LNCAP (cell line): ENCODE results near the gene UNC50.

Source experiments
- TF ChIP-seq, protein P1 (sequence below): fragments of 450-650 bp; IDR thresholded peaks from 2 replicates; pipeline ENCODE4 v1.5.1; 2017; ENCODE audit warnings: mild to moderate bottlenecking

Gene UNC50

DNA sequence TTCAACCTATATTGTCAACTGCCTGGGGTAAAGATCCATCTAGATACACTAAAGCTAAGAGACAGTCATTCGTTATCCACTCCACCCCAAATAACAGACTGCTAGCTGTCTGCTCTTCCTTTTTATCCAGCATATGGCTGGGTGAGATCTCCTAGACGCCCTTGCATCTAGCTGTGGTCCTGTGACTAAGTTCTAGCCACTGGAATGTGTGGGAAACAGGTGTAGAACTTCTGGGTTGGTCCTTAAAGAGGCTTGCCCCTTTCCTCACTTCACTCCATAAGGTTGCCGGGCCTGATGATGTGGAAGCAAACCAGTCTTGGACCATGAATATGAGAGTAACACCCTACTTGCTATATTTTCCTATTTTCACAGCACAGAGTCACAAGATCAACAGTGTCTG is 3.3 kb upstream of the UNC50 start:
- TF ChIP-seq, protein P1, sequence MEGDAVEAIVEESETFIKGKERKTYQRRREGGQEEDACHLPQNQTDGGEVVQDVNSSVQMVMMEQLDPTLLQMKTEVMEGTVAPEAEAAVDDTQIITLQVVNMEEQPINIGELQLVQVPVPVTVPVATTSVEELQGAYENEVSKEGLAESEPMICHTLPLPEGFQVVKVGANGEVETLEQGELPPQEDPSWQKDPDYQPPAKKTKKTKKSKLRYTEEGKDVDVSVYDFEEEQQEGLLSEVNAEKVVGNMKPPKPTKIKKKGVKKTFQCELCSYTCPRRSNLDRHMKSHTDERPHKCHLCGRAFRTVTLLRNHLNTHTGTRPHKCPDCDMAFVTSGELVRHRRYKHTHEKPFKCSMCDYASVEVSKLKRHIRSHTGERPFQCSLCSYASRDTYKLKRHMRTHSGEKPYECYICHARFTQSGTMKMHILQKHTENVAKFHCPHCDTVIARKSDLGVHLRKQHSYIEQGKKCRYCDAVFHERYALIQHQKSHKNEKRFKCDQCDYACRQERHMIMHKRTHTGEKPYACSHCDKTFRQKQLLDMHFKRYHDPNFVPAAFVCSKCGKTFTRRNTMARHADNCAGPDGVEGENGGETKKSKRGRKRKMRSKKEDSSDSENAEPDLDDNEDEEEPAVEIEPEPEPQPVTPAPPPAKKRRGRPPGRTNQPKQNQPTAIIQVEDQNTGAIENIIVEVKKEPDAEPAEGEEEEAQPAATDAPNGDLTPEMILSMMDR: no peak

DNA sequence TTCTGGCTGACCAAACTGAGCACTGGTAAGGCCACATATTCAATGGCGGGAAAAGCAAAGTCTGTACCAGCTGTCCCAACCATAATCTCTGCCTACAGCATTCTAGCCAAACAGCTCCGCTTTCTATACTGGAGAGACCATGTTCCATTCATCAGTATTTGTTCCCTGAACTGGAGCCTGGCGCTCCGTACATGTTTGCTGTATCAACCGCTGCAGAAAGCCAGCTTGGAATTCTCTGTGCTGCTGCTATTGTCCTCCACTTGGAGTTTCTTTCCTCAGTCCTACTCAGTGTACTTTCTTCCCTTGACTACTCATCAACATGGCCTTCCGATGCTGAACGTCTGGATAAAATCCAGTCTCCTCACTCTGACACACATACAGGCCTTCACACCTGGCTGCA is 2.0 kb upstream of the UNC50 start:
- TF ChIP-seq, protein P1: no peak

DNA sequence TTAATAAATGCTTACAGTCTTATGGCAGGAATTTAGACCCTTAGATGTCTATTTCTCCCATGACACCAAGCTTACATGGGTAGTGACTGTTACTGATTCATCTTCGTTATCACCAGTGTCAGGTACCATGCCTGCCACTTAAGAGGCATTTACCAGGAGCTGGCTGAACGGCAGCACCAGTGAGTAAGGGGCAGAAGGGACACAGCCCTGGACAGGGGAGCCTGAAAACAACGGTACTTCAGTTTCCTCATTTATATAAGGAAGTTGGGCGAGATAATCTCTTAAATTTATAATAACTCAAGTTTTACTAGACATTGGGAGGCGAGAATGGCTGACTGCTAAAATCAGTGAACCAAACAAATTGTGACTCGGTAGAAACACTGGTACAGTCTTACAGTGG is 1.3 kb upstream of the UNC50 start:
- TF ChIP-seq, protein P1: no peak

DNA sequence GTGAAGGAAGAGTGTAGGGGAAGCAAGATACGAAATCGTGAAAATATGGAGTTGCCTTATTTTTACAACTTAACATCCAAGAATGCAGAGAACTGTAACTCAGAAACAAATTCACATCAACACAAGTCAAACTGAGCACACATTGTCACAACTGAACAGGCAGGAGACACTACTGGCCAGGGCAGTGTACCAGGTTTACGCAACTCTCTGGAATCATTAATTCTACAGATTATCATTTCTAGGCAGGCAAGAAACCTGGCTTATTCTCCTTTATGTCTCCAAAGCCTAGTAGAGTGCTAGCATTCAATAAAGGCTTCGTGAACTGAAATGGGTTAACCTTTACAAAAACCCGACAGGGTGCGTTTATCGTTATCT is 661 bp upstream of the UNC50 start:
- TF ChIP-seq, protein P1: no peak

DNA sequence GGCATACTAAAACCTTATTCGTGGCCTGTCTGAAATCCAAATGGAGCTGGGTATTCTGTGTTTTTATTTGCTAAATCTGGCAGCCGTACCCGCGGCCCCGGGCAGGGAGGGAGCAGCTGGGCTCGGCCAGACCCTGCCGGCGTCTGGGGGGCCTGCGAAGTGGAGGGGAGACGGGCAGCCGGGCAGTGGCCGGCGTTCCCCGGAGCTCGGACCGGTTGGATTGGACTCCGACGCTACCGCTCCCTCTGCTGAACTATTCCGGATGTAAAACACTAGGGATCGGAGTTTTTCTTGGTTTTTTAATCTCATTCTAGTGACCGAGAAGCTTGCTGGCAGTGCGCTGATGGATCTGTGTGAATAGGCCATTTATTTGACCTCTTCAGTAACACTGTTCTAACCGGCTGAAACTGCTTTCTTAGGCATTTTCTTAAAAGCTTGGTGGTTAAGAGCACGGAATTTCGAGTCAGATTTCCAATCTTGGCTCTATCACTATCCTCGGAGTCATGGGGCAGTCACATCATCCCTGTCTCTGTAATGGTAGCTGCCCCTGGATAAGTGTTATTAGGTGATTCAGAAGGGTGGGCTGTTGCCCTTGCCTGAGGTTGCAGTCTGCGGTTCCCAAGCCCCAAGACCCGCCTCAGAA is 694 bp downstream of the UNC50 start:
- TF ChIP-seq, protein P1: no peak

DNA sequence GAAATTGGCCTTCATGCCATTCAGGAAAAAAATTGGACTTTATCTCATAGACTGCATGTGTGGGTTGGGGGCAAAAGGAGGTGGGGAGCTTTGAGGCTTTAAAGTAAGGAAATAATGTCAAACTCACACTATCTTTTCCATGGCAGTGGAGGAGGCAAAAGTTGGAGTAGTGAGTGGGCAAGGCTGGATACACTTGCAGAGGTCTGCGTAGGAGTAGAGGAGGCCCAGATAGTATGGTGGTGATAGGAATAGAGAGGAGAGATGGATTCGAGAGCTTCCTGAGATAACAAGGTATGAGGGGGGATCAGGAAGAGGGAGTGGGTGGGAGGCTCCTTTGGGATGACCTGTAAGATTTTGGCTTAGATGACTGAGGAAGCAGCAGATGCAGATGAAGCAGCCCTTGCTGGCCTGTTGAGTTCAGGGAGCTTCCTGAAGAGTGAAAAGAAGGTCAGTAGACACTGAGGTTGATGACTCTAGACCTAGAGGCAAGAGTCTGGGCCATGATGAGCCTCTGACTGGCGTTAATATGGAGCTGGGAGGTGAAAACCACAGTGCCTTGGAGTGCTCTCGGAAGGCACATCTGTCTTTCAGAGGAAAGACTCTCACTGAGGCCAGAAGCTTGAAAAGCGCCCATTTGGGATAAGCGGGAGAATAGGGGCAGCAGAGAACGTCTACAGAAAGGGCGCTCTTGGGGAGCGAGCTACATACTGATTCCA is 5.8 kb downstream of the UNC50 start:
- TF ChIP-seq, protein P1: no peak

DNA sequence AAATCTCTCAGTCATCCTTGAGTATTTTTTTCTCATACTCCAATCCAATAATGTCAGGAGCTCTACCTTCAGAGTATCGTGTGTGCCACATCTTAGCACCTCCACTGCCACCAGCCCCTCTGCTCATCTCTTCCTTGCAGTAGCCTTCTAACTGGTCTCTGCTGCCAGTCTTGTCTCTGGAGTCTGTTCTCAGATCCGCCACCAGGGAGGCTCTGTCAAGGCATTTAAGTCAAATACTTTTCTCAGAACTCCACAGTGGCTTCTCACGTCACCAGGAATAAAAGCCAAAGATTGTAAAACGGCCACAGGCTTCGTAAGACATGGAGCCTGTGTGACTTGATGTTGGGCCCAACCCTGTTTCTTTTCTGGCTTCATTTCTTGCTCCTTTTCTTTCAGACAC is 7.1 kb downstream of the UNC50 start:
- TF ChIP-seq, protein P1: no peak

DNA sequence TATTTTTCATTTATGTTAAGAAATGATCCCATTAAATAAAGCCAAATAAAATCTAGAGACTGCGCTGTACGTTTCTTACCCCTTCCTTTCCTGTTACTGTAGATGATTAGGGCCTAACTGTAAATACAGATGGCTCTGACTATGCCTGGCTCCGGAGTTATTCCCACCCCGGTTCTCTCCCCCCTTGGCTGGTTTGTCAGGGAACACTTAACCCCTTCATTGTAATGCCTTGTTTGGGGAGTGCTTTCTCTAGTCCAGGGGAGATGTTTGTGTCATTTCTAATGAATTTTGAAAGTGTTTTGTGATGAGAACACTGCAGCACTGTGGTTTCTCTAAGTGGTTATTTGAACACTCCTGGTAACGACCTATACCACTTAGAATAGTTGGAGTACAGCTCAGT is 8.8 kb downstream of the UNC50 start:
- TF ChIP-seq, protein P1: no peak
